GM21390 (cell line): ENCODE results near the gene AGO3.

Source experiments
- ATAC-seq: cut with Tn5 transposase; IDR thresholded peaks from one replicate; pipeline ENCODE4 v1.9.1; 2021; ENCODE audit not compliant: unreplicated experiment

AGO3 gene

DNA sequence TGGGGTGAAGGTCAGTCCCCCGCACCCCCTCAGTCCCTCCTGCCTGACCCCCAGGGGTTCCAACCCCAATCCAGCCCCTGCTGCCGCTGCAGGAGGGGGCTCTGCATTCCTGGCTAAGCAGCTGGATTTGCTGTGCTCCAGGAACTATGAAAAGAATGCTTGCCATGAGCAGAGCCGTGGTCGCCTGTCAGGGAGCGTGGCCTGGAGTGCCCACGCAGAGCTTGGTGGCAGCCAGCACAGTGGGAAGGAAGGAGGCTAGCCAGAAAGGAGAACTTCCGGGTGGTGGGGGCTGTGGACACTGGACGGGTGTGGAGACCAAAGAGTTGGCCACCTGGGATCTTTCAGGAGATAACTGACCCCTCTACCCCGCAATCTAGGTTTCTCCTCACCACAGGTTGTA lies 188.6 kb downstream of the AGO3 start:
- no peak for ATAC-seq
